Inferior parietal cortex (tissue), 1 donor: ENCODE measurements around the gene FNDC10.
"Not testable (repeated sequence)": the region's sequence is repeated elsewhere in the genome, so short reads cannot be mapped to it uniquely, and the experiment has no call there.

Experiments used
- DNase-seq: peaks from one replicate; pipeline ENCODE4 v3.0.0-alpha.2; 2016; ENCODE audit errors: extremely low spot score

Gene FNDC10

GRCh38 chr1:1599030-1599934 is 653 bp downstream of the FNDC10 start:
- no peak for DNase-seq

GRCh38 chr1:1598720-1599029 is 1.3 kb downstream of the FNDC10 start:
- no peak for DNase-seq

GRCh38 chr1:1598051-1598719 is 1.8 kb downstream of the FNDC10 start:
- no peak for DNase-seq

GRCh38 chr1:1597275-1597930 is 2.5 kb downstream of the FNDC10 start:
- no peak for DNase-seq

- DNase-seq: no peak
These were observed 3.3 kb downstream of the FNDC10 start for GRCh38 chr1:1596493-1597274.

- not testable (repeated sequence) for DNase-seq
These were observed 4.6 kb downstream of the FNDC10 start for GRCh38 chr1:1595341-1595740.

GRCh38 chr1:1594602-1595260 is 5.2 kb downstream of the FNDC10 start:
- DNase-seq: no peak

- no peak for DNase-seq
These were observed 5.9 kb downstream of the FNDC10 start for GRCh38 chr1:1593834-1594601.

- no peak for DNase-seq
These were observed 8.5 kb downstream of the FNDC10 start for GRCh38 chr1:1591452-1591851.

GRCh38 chr1:1583347-1584010 is 16.5 kb downstream of the FNDC10 start:
- no peak for DNase-seq

GRCh38 chr1:1582585-1583346 is 17.2 kb downstream of the FNDC10 start:
- DNase-seq: no peak

- DNase-seq: no peak
These were observed 21.5 kb downstream of the FNDC10 start for GRCh38 chr1:1578371-1578940.

- DNase-seq: no peak
These were observed 22.4 kb downstream of the FNDC10 start for GRCh38 chr1:1577367-1578011.

- peak; percentile 91 for DNase-seq
These were observed 25.0 kb downstream of the FNDC10 start, which contains the start of gene SSU72 for GRCh38 chr1:1574721-1575537. Gene SSU72 (minus strand): TSS chr1:1574863. CDS start chr1:1574557, 306 bp downstream.

GRCh38 chr1:1573843-1574720 is 25.9 kb downstream of the FNDC10 start:
- DNase-seq: peak; percentile 59

GRCh38 chr1:1569341-1569740 is 30.6 kb downstream of the FNDC10 start:
- DNase-seq: no peak
